Neural progenitor cell (in vitro differentiated cells): ENCODE results near the gene LY6G5C. TPM values are rescaled to one million over a fixed set of nuclear protein-coding genes. Genes with fewer than 3 reads are reported as not detected.

Experiments used
- DNase-seq: peaks from one replicate; pipeline ENCODE4 v3.0.0-alpha.2; 2016; ENCODE audit warnings: low spot score
- H2AFZ ChIP-seq: fragments of 200-600 bp; sonication (generic); replicated peaks from 2 replicates; pipeline ENCODE4 v1.6.1; 2016; ENCODE audit warnings: antibody characterized with exemption
- H3F3A ChIP-seq: fragments of 200-600 bp; sonication (generic); 2 replicates; pipeline ENCODE4 v1.6.1; 2016; ENCODE audit warnings: antibody characterized with exemption, low read depth
- H3K27ac ChIP-seq: fragments of 200-600 bp; sonication (generic); 2 replicates; pipeline ENCODE4 v1.5.1; 2016; ENCODE audit warnings: mild to moderate bottlenecking
- H3K27me3 ChIP-seq: fragments of 200-600 bp; sonication (generic); 2 replicates; pipeline ENCODE4 v1.6.1; 2016; ENCODE audit warnings: mild to moderate bottlenecking, moderate library complexity
- H3K36me3 ChIP-seq: fragments of 200-600 bp; sonication (generic); 2 replicates; pipeline ENCODE4 v1.5.1; 2016
- H3K4me1 ChIP-seq: fragments of 200-600 bp; sonication (generic); 2 replicates; pipeline ENCODE4 v1.6.1; 2016; ENCODE audit warnings: mixed run types
- H3K4me2 ChIP-seq: fragments of 200-600 bp; sonication (generic); 2 replicates; pipeline ENCODE4 v1.6.1; 2016
- H3K4me3 ChIP-seq: fragments of 200-600 bp; sonication (generic); 2 replicates; pipeline ENCODE4 v1.5.1; 2016
- H3K79me2 ChIP-seq: fragments of 200-600 bp; sonication (generic); 2 replicates; pipeline ENCODE4 v1.6.1; 2016; ENCODE audit warnings: low read depth
- H3K9ac ChIP-seq: fragments of 200-600 bp; sonication (generic); 2 replicates; pipeline ENCODE4 v1.6.1; 2016
- H3K9me3 ChIP-seq: fragments of 200-600 bp; sonication (generic); 2 replicates; pipeline ENCODE4 v1.5.1; 2016; ENCODE audit warnings: low read depth
- H4K20me1 ChIP-seq: fragments of 200-600 bp; sonication (generic); 2 replicates; pipeline ENCODE4 v1.6.1; 2016; ENCODE audit warnings: low read depth
- H3K27ac Mint-ChIP-seq: 3 replicates; pipeline ENCODE4 v1.8.0; 2021; ENCODE audit warnings: mixed read lengths
- H3K27me3 Mint-ChIP-seq: 2 replicates; pipeline ENCODE4 v1.8.0; 2022; ENCODE audit warnings: low read depth, mild to moderate bottlenecking, inconsistent platforms, moderate library complexity, mixed read lengths; ENCODE audit not compliant: insufficient read depth
- H3K36me3 Mint-ChIP-seq: 3 replicates; pipeline ENCODE4 v1.8.0; 2021; ENCODE audit warnings: mixed read lengths
- H3K4me1 Mint-ChIP-seq: 3 replicates; pipeline ENCODE4 v1.8.0; 2021; ENCODE audit warnings: mixed read lengths
- H3K4me3 Mint-ChIP-seq: 3 replicates; pipeline ENCODE4 v1.8.0; 2021; ENCODE audit warnings: mild to moderate bottlenecking, moderate library complexity, mixed read lengths
- H3K9me3 Mint-ChIP-seq: 3 replicates; pipeline ENCODE4 v1.8.0; 2020; ENCODE audit warnings: mixed read lengths
- CTCF ChIP-seq: fragments of 200-600 bp; sonication (generic); IDR thresholded peaks from 2 replicates; pipeline ENCODE4 v1.5.1; 2017; ENCODE audit warnings: antibody characterized with exemption, mild to moderate bottlenecking
- EZH2 ChIP-seq: fragments of 200-600 bp; sonication (generic); IDR thresholded peaks from 2 replicates; pipeline ENCODE4 v1.6.1; 2017; ENCODE audit warnings: antibody characterized with exemption, mild to moderate bottlenecking, moderate library complexity
- EZH2phosphoT487 ChIP-seq: fragments of 200-600 bp; sonication (generic); IDR thresholded peaks from 2 replicates; pipeline ENCODE4 v1.6.1; 2017; ENCODE audit warnings: antibody characterized with exemption
- total RNA-seq: library from RNA; depleted of rRNA; stranded (reverse); fragments of >200 nt; gene quantifications from 2 replicates; pipeline ENCODE4 v1.2.3, GENCODE V29; 2015; ENCODE audit warnings: low replicate concordance

The LY6G5C gene
- total RNA-seq, 1 donor from 2014 or later, result not detected

GRCh38 chr6:31686483-31686882 is 5.6 kb upstream of the LY6G5C start:
- peaks cover 7% of the 10 kb centered on the region for H3K27me3 Mint-ChIP-seq

GRCh38 chr6:31683591-31683990 is 2.7 kb upstream of the LY6G5C start:
- H3K79me2 ChIP-seq, result no peaks in the 10 kb centered on the region
- H3K4me3 ChIP-seq, result peak overlapping the region; percentile 47
- no peak for TF ChIP-seq EZH2phosphoT487
- no peak for TF ChIP-seq EZH2
- TF ChIP-seq CTCF, result no peak
- no peak overlapping the region for H3K9ac ChIP-seq
- DNase-seq, result no peak
- no peaks in the 10 kb centered on the region for H3K9me3 ChIP-seq
- H3K36me3 ChIP-seq, result no peaks in the 10 kb centered on the region
- no peak overlapping the region for H3K27ac ChIP-seq
- H4K20me1 ChIP-seq, result peaks cover 5% of the 10 kb centered on the region
- peaks cover 15% of the 10 kb centered on the region for H3K27me3 Mint-ChIP-seq
- no peaks in the 10 kb centered on the region for H3K9me3 Mint-ChIP-seq
- H3K27ac Mint-ChIP-seq, result peak overlapping the region; percentile 85
- peaks cover 31% of the 10 kb centered on the region for H3K4me1 Mint-ChIP-seq
- H2AFZ ChIP-seq, result no peak overlapping the region
- H3K4me3 Mint-ChIP-seq, result peak overlapping the region; percentile 79
- H3K36me3 Mint-ChIP-seq, result peaks cover 25% of the 10 kb centered on the region
- peaks cover 7% of the 10 kb centered on the region for H3K4me1 ChIP-seq
- peaks cover 21% of the 10 kb centered on the region for H3K27me3 ChIP-seq
- H3K4me2 ChIP-seq, result peak overlapping the region; percentile 77
- peaks cover 41% of the 10 kb centered on the region for H3F3A ChIP-seq

More at GRCh38 chr6:31686483-31686882, 5.6 kb upstream of the LY6G5C start:
- no peak overlapping the region for H3K4me3 ChIP-seq
- H3K27ac ChIP-seq, result no peak overlapping the region
- no peaks in the 10 kb centered on the region for H3K79me2 ChIP-seq
- peaks cover 36% of the 10 kb centered on the region for H3K36me3 Mint-ChIP-seq
- peaks cover 14% of the 10 kb centered on the region for H3K27me3 ChIP-seq
- H3F3A ChIP-seq, result peaks cover 34% of the 10 kb centered on the region
- H3K4me1 Mint-ChIP-seq, result peaks cover 21% of the 10 kb centered on the region
- H3K9me3 Mint-ChIP-seq, result no peaks in the 10 kb centered on the region
- H3K36me3 ChIP-seq, result no peaks in the 10 kb centered on the region
- H3K4me3 Mint-ChIP-seq, result no peak overlapping the region
- H2AFZ ChIP-seq, result no peak overlapping the region
- H3K9me3 ChIP-seq, result no peaks in the 10 kb centered on the region
- no peak overlapping the region for H3K9ac ChIP-seq
- H4K20me1 ChIP-seq, result peaks cover 8% of the 10 kb centered on the region
- peaks cover 6% of the 10 kb centered on the region for H3K4me1 ChIP-seq
- no peak overlapping the region for H3K4me2 ChIP-seq
- H3K27ac Mint-ChIP-seq, result no peak overlapping the region
- TF ChIP-seq CTCF (no peak), EZH2 (no peak)
- DNase-seq, result no peak

- Mint-ChIP-seq H3K36me3 (peaks cover 14% of the 10 kb centered on the region), H3K4me1 (peaks cover 27% of the 10 kb centered on the region), H3K27ac (peak overlapping the region; percentile 88), H3K9me3 (no peaks in the 10 kb centered on the region), H3K27me3 (peaks cover 15% of the 10 kb centered on the region), H3K4me3 (peak overlapping the region; percentile 83)
- Histone ChIP-seq H3K27me3 (peaks cover 21% of the 10 kb centered on the region), H2AFZ (peak overlapping the region; percentile 78), H4K20me1 (peaks cover 5% of the 10 kb centered on the region), H3K4me2 (peak overlapping the region; percentile 88), H3K4me1 (peaks cover 7% of the 10 kb centered on the region), H3K9ac (no peak overlapping the region), H3K79me2 (no peaks in the 10 kb centered on the region), H3F3A (peaks cover 41% of the 10 kb centered on the region), H3K27ac (no peak overlapping the region), H3K36me3 (no peaks in the 10 kb centered on the region), H3K9me3 (no peaks in the 10 kb centered on the region), H3K4me3 (peak overlapping the region; percentile 52)
- peak; percentile 67 for DNase-seq
- TF ChIP-seq EZH2phosphoT487 (peak; percentile 7), EZH2 (peak; percentile 54), CTCF (peak; percentile 19)
Measured at GRCh38 chr6:31681135-31681671, 336 bp upstream of the LY6G5C start.
